Neural progenitor cell (in vitro differentiated cells): ENCODE results near the gene MORN3.

Experiments
- EZH2 ChIP-seq: fragments of 200-600 bp; sonication (generic); IDR thresholded peaks from 2 replicates; pipeline ENCODE4 v1.6.1; 2017; ENCODE audit warnings: antibody characterized with exemption, mild to moderate bottlenecking, moderate library complexity
- EZH2phosphoT487 ChIP-seq: fragments of 200-600 bp; sonication (generic); IDR thresholded peaks from 2 replicates; pipeline ENCODE4 v1.6.1; 2017; ENCODE audit warnings: antibody characterized with exemption
- TF ChIP-seq, protein P1 (sequence below): fragments of 200-600 bp; sonication (generic); IDR thresholded peaks from 2 replicates; pipeline ENCODE4 v1.5.1; 2017; ENCODE audit warnings: antibody characterized with exemption, mild to moderate bottlenecking

DNA sequence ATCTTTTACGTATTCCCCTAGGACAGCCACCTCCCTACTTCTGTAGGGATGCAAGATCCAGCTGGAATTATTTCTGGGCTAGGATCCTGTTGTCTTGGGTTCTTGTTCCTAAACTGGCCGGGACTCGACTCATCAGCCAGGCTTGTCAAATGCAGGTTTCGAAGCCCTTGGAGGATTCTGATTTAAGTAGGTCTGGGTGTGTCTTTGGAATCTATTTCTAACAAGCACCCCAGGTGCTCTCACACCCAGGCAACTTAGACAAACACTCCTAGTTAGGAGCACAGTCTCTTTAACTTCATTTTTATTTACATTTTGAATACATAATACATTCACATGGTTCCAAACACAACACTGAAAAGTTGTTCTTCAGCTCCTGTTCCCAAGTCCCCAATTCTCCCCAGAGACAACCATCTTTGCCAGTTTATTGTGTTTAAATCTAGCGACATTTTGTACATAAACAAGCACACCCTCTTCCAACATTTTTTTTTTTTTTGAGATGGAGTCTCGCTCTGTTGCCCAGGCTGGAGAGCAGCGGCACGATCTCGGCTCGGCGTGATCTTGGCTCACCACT, 20.9 kb downstream of the MORN3 start:
- TF ChIP-seq EZH2: no peak
- TF ChIP-seq, protein P1, sequence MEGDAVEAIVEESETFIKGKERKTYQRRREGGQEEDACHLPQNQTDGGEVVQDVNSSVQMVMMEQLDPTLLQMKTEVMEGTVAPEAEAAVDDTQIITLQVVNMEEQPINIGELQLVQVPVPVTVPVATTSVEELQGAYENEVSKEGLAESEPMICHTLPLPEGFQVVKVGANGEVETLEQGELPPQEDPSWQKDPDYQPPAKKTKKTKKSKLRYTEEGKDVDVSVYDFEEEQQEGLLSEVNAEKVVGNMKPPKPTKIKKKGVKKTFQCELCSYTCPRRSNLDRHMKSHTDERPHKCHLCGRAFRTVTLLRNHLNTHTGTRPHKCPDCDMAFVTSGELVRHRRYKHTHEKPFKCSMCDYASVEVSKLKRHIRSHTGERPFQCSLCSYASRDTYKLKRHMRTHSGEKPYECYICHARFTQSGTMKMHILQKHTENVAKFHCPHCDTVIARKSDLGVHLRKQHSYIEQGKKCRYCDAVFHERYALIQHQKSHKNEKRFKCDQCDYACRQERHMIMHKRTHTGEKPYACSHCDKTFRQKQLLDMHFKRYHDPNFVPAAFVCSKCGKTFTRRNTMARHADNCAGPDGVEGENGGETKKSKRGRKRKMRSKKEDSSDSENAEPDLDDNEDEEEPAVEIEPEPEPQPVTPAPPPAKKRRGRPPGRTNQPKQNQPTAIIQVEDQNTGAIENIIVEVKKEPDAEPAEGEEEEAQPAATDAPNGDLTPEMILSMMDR: no peak
- no peak for TF ChIP-seq EZH2phosphoT487
